Measurements from ENCODE around the gene SCARF2.
"Not testable (repeated sequence)": the region's sequence is repeated elsewhere in the genome, so short reads cannot be mapped to it uniquely, and the experiment has no call there.

Gene SCARF2

GRCh38 chr22:20437613-20438426, at the start of gene SCARF2:
Gene SCARF2 (minus strand): TSS chr22:20437825. CDS start chr22:20437754, 71 bp downstream.
- no peak for DNase-seq

GRCh38 chr22:20486229-20486628, 48.6 kb upstream of the SCARF2 start:
- DNase-seq: no peak

- DNase-seq: no peak
Measured at GRCh38 chr22:20484948-20485683, 47.5 kb upstream of the SCARF2 start.

- DNase-seq: no peak
Measured at GRCh38 chr22:20483771-20484170, 46.1 kb upstream of the SCARF2 start.

GRCh38 chr22:20483143-20483506, 45.5 kb upstream of the SCARF2 start:
- DNase-seq: not testable (repeated sequence)

GRCh38 chr22:20479612-20480196, 42.1 kb upstream of the SCARF2 start:
- no peak for DNase-seq

GRCh38 chr22:20478059-20478458, 40.4 kb upstream of the SCARF2 start:
- not testable (repeated sequence) for DNase-seq

GRCh38 chr22:20475569-20475968, 37.9 kb upstream of the SCARF2 start:
- DNase-seq: not testable (repeated sequence)

GRCh38 chr22:20475115-20475436, 37.5 kb upstream of the SCARF2 start:
- no peak for DNase-seq

GRCh38 chr22:20472629-20473442, 35.2 kb upstream of the SCARF2 start:
- no peak for DNase-seq

GRCh38 chr22:20471126-20471833, 33.7 kb upstream of the SCARF2 start:
- no peak for DNase-seq

- not testable (repeated sequence) for DNase-seq
Measured at GRCh38 chr22:20470525-20470924, 32.9 kb upstream of the SCARF2 start.

- no peak for DNase-seq
Measured at GRCh38 chr22:20469110-20469868, 31.7 kb upstream of the SCARF2 start.

- no peak for DNase-seq
Measured at GRCh38 chr22:20466659-20467379, 29.2 kb upstream of the SCARF2 start.

GRCh38 chr22:20465759-20466077, 28.1 kb upstream of the SCARF2 start:
- DNase-seq: no peak

GRCh38 chr22:20464912-20465758, 27.5 kb upstream of the SCARF2 start:
- DNase-seq: no peak

GRCh38 chr22:20464096-20464614, 26.5 kb upstream of the SCARF2 start:
- DNase-seq: peak; percentile 72

- DNase-seq: no peak
Measured at GRCh38 chr22:20463324-20464095, 25.9 kb upstream of the SCARF2 start.

GRCh38 chr22:20459862-20460261, 22.2 kb upstream of the SCARF2 start:
- no peak for DNase-seq

All from activated CD4-positive, alpha-beta T cell treated with anti-CD3 and anti-CD28 coated beads for 48 hours (primary cell).